GM18873 (cell line): ENCODE results near the gene ERAP2.

Experiments
- ATAC-seq: cut with Tn5 transposase; IDR thresholded peaks from one replicate; pipeline ENCODE4 v1.9.1; 2021; ENCODE audit warnings: mild to moderate bottlenecking, moderate library complexity, moderate number of reproducible peaks; ENCODE audit not compliant: unreplicated experiment, low FRiP score

The ERAP2 gene

GRCh38 chr5:96896276-96896675 is 20.0 kb downstream of the ERAP2 start:
- peak; percentile 45 for ATAC-seq

DNA sequence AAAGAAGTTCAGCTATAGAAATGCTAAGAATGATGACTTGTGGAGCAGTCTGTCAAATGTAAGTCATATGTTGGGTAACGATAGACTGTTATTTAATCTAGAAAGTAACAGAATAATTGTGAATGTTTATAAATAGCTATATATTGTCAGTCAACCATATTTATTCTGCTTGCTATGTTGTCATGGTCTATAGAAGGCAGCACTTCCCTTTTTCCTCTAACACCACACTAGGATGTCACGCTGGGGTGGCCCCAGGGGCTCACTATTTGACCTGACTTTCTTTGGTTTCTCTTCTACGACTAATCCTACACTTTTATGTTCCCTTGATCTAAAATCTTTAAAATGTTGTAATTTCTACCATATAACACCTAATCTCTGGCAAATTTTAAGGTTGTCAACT is 20.5 kb downstream of the ERAP2 start:
- ATAC-seq = peak; percentile 87

DNA sequence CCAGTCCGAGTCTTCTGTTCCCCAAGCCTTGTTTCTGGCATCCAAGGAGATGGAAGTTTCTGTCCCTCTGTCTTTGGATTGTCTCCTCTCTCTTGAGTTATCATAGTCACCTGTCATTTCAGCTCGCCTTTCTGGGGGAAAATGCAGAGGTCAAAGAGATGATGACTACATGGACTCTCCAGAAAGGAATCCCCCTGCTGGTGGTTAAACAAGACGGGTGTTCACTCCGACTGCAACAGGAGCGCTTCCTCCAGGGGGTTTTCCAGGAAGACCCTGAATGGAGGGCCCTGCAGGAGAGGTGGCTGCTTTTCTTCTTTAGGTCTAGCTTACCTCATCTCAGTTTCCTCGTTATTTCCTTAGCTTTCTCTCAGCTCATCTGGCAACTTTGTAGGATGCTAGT is 25.1 kb downstream of the ERAP2 start:
- ATAC-seq = no peak

DNA sequence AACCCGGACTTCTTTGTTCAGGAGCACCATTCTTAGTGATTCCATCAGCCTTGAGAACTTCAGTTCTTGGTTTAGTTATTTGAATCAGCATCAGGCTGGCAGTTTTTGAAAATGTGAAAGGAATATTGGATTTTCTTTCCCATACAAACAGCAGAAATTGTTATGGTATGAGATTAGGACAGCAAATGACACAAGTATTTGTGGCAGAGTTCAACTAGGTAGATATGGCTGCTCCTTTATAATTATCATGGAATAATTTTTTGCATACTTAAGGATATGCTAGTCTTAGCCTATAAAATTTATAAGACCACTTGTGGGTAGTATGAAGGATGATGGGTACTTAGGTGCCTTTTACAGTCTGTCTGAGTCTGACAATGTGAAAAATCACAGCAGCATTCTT is 25.5 kb downstream of the ERAP2 start:
- no peak for ATAC-seq

- no peak for ATAC-seq
Measured at GRCh38 chr5:96902876-96903275, 26.6 kb downstream of the ERAP2 start.

GRCh38 chr5:96903300-96903699 is 27.0 kb downstream of the ERAP2 start:
- no peak for ATAC-seq

DNA sequence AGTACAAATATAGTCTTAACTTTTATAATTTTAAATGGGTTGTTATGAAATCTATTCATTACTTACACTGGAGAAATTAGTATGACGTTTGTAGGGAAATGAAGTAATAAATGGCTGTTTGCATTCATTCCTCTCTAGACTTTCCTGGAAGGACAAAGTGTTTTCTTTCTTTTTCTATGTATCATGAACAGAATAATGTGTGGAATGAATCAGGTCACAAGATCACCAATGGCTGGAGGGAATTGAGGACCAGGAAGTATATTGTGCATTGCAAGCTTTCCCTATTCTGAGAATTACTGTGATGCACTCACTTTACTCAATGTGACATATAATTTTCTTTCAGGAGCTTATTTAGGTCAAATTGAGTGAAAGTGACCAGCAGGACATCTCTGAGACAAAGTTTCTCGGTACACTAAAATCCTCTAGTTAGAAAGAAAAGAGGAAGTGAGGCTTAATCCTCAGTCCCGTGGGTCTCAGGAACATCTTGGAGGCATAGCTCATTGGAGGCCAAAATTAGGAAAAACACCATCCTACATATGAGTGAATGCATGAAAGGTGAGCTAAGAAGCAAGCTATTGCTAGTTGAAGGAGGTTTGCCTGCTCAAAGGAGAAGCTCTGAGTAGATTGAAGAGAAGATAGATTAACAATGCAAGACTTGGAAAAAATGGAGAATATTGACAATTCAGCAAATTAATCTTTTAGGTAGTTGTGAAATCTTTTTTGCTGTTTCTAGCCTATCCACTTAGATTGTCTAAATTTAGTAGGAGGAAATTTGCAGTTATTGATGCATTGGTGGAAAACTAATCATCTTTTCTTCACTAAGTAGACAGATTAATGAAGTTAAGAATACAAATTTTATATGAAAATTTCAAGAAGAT is 28.0 kb downstream of the ERAP2 start:
- no peak for ATAC-seq

DNA sequence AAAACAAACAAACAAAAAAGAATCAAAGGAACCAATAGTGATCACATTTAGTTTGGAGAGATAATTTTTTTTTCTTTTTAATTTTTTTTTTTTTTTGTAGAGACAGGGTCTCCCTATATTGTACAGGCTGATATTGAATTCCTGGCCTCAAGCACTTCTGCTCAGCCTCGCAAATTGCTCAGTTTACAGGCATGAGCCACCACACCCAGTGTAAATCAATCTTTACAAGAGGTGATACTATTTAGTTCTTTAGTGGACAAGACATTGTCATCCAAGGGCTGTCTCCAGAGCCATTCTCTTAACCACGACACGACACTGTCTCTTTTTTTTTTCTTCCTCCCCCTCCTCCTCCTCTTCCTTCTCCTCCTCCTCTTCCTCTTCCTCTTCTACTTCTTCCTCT is 29.6 kb downstream of the ERAP2 start:
- ATAC-seq = no peak

GRCh38 chr5:96909003-96909402 is 32.7 kb downstream of the ERAP2 start:
- ATAC-seq = no peak

GRCh38 chr5:96909435-96909834 is 33.1 kb downstream of the ERAP2 start:
- no peak for ATAC-seq

DNA sequence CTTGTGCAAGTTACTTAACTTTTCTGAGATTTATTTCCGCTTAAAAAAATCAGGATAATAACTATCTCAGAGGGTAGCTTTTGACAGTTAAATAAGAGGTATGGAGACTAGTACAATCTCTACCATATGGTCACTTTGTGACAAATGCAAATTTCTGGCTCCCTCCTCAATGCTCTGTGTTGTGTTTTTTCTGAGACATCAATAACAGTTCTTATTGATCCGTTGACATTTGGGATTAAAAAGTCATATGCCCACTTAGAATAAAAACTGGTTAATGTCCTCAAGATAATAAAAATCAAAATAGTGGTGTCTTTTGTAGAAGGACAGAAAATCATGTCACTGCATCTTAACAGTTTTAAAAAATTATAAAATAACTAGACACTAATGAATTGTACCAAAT is 34.8 kb downstream of the ERAP2 start:
- ATAC-seq = no peak

GRCh38 chr5:96913233-96913632 is 36.9 kb downstream of the ERAP2 start:
- no peak for ATAC-seq

DNA sequence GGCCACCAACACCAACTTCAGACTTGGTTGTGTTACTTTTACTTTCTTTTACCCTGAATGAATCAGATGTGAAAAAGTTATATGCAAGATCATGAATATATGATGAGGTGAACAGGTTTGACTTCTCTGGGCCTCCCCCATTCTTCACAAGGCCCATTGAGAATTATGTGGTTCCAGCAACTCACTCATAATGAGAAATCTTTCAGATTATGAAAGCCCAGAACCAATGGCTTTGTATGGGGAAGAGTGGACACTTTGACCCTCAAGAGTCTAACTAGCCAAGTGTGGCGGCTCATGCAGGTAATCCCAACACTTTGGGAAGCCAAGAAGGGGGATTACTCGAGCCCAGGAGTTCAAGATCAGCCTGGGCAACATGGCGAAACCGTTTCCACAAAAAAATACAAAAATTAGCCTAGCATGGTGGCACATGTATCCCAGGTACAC is 43.5 kb downstream of the ERAP2 start:
- peak; percentile 47 for ATAC-seq

DNA sequence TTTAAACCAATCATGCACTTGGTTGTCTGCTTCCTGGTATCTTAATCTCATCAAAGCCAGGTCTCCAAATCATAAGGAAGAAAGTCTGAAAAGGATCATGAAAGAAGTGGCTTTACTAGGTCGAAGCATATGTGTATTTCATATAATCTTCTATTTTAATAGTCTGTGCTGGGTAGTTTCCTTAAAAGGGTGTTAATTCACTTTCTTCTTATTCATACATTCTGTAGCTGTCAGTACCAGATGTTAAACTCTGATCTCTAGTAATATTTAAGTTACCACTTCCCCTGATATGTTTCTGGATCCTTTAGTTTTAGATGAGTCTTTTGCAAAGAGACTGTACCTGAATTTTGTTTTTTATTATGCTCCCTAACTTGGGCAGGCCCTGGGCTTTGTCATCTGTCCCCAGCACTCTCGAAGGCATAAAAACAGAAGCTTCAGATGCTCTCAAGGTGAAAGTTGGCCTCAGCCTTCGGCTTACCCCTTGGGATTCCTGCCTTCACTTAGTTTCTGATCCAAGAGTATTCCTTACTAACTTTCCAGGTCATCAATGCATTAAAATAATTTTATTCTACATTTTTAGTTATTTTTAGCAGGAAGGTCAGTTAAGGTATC is 44.5 kb downstream of the ERAP2 start:
- ATAC-seq = no peak

DNA sequence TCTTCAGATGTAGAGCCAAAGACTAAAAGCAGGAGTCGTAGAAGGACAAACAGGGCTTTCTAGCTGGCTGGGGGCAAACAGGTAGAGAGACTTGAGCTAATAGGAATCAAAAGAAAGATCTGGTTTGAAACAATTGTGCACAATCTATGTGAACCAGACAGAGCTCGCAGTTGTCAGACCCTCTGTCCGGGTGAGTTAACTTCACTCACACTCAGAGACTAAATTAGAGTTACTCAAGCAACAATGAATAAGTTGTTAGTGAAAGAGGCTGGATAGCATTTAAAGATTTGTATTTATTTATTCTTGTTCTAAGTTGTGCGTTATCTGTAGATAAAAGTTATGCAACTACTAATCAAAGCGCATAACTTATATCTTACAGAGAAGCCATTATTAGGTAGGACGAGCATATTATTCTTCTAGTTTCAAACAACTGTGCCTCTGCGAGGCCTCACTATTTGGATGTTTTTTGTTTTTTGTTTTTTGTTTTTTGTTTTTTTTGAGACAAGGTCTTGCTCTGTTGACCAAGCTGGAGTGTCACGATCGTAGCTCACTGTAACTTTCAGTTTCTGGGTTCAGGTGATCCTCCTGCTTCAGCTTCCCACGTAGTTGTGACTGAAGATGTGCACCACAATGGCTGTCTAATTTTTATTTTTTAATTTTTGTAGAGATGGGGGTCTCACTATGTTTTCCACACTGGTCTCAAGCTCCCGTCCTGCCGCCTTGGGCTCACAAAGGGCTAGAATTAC is 46.4 kb downstream of the ERAP2 start:
- peak; percentile 33 for ATAC-seq

- no peak for ATAC-seq
Measured at GRCh38 chr5:96924016-96924443, 47.7 kb downstream of the ERAP2 start.

DNA sequence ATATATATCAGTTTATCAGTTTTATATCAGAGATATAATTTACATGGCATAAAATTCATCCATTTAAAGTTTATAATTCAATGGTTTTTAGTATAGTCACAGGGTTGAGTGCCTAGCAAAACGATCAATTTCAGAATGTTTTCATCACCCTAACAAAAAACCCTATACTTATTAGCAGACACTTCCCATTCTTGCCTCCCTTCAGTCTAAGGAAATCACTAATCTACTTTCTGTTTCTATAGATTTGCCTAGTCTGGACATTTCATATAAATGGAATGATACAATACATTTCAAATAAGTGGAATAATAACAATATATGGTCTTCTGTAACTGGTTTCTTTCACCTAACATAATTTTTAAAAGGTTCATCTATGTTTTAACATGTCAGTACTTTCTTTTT is 50.0 kb downstream of the ERAP2 start:
- no peak for ATAC-seq

- no peak for ATAC-seq
Measured at GRCh38 chr5:96927008-96927407, 50.7 kb downstream of the ERAP2 start.

- no peak for ATAC-seq
Measured at GRCh38 chr5:96928931-96929708, 52.8 kb downstream of the ERAP2 start.

- no peak for ATAC-seq
Measured at GRCh38 chr5:96930058-96930457, 53.8 kb downstream of the ERAP2 start.
